NCI-H82 treated with DMSO at 0.1 percent for 48 hours (cell line): ENCODE data around the gene RBM7.
A peak's percentile ranks its signal among the peaks of the same experiment; 100 is the strongest.

Source experiments
- DNase-seq: peaks from one replicate; lab custom pipeline; 2025; ENCODE audit not compliant: unreplicated experiment; lab: John Stamatoyannopoulos, UW

Gene RBM7, protein sequence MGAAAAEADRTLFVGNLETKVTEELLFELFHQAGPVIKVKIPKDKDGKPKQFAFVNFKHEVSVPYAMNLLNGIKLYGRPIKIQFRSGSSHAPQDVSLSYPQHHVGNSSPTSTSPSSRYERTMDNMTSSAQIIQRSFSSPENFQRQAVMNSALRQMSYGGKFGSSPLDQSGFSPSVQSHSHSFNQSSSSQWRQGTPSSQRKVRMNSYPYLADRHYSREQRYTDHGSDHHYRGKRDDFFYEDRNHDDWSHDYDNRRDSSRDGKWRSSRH

DNA sequence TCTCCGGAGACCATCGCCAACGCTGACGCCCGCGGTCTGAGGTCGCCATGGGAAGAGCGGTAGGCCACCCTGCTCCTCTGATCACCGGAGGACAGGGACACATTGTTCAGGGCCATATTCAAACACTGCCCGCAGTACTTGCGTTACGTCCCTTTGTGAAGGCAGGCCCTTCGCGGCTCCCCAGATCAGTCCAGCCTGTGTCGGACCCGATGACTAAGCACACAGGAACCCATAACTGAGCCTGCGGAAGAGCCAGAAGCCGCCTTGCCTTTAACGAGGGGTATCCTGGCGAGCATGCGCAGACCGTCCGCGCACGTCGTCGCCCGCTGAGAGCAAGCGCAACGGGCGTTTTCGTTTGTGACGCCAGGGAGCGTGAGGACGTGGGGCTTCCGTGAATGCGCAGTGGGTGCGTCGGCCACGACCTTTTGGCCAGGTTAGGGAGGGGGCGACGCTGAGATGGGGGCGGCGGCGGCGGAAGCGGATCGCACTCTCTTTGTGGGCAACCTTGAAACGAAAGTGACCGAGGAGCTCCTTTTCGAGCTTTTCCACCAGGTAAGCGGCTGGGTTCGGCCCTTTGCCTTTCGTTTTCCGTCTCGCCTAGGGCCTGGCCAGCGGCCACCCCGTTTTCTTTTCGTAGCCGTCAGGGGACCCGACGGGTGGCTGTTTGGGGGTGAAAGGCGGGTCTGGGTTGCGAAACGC is at the start of gene RBM7, which contains the start of gene C11orf71:
RBM7 (plus strand) TSS at position 451 of the 699 bp plus-strand sequence; CDS start at position 457, 6 bp downstream.
C11orf71 (minus strand) TSS at position 296 of the 699 bp plus-strand sequence; CDS start at position 116, 180 bp downstream.
- DNase-seq: peak; percentile 76

DNA sequence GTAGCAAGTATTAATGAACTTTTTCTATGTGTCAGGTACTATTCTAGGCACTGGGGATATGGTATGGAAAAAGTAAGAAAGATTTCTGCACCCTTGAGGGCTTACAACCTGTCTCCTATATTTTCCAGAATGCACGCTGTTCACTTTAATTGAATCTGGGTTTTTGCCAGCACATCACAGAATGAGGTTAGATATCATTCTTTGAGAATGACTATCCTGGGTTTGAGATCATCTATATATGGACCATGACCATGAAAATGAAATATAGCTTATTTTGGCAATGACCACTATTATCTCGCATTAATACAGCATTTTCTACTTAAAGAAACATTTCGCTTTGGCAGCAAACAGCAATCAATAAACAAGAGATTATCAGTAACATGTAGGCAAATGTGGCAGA is 47.0 kb upstream of the RBM7 start:
- no peak for DNase-seq

DNA sequence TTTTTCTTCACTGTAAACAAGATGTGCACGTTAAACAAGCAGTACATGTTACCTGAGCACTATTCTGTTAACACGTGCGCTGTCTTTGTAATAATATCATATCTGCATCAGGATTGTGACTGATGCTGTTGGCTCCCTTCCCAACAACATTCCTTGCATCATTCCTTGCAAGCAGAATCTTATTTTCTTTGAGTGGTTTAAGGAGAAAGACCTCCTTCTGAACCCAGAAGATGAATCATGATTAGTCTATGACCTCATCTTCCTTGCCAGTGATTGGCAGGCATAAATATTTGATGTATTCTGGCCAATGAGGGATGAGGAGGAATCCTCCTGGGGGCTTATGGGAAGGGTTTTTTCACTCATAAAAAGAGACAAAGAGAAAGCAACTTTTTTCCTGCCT is 46.4 kb upstream of the RBM7 start:
- DNase-seq: no peak

DNA sequence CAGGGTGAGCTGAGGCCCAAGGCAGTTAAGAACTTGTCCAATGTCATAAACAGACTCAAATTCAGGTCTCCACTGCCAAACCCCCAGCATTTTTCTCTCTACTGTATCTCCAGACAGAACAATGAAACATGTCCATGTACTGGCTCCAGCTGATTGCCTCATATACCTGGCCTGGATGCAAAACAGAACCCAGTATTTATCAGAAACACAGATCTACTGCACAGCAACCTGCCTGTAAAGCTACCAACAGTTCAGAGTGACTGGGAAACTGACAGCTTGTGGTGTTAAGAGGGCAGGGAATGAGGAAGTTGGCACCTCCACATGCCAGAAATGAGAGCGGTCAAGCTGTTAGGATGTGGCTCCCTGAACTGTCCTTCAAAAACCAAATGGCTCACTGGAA is 41.8 kb upstream of the RBM7 start:
- DNase-seq: no peak

DNA sequence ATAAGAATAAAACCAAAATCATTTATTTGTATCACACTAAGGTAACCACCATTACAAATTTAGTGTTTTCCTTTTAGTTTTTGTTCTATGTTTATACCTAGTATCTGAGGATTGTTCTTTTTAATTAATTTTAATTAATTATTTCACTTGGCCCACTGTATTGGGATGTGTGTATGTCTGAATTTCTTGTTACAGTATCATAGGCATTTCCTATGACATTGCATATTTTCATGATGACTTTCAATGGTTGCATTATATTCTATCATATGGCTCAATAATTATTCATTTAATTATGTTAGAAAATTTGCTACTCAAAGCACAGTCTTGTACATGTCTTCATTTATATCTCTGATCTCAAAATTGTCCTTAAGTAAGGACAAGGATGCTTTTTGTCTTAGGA is 41.1 kb upstream of the RBM7 start:
- no peak for DNase-seq

DNA sequence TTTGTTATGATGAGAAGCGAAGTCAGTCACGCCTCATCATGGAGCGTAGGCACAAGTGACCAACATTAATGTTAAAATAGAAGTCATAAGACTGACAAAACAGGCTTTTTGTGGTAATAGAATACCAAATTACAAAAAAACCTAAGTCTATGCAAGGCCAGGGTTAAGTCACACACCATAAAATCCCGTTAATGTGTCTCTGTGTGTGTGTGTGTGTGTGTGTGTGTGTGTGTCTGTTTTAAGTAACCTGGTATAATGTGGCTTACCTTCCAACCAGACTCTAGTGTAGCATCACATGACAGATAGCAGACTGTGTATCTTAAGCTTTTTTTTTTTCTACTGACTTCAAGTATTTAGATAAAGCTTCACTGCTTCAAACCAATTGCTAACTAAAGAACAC is 38.1 kb upstream of the RBM7 start:
- no peak for DNase-seq

DNA sequence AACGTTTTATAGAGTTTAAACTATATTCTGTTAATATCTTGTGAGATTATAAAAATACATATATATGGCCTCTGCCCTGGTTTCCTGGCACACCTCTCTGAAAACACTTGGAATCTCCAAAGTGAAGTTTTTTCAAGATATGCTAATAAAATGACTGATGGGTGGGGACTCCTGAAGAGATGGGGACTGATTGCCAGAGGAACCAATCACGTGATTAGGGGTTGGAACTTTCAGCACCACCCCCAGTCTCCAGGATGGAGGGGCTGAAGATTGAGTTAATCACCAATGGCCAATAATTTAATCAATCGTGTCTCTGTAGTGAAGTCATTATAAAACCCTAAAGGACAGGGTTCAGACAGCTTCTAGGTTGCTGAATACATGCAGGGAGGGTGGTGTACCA is 37.5 kb upstream of the RBM7 start:
- no peak for DNase-seq

DNA sequence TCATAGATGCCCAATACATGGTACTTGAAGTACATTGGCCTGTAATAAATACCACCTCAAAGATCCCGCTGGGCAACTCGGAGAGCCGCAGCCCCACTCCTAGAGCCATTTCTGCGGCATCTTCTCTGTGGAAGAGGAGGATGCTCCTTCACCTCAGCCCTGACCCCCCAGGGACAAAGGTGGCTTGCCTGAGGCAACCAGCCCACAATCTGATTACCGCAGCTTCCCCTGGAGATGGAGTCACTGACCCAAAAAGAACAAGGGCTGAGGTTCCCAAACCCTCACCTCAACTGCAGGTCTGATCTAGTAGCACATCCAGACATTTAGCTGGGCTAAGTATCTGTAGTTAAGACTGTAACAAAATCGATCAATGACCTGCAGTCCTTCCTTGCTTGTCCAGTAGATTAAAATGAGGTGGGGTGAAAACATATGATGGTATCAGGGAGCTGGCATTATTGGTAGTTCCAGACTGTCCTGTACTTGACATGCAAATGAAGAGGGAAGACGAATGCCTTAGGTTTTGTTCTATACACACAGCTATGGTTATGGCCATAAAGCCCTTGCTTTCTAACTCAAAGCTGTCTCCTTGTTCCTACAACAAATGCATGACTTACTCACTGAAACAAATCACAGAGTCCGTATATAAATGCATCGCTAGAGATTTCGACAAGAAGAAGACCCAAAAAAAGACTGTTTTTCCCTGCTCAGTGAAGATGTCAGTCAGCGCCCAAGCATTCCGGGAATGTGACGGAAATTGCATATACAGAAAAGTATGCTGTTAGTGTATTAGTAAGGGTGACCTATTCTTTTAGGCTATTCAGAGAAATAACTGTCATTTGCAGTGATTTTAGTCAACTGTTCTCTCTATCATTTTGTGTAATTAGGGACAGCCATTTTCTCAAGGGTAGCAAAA is 33.9 kb upstream of the RBM7 start:
- no peak for DNase-seq

DNA sequence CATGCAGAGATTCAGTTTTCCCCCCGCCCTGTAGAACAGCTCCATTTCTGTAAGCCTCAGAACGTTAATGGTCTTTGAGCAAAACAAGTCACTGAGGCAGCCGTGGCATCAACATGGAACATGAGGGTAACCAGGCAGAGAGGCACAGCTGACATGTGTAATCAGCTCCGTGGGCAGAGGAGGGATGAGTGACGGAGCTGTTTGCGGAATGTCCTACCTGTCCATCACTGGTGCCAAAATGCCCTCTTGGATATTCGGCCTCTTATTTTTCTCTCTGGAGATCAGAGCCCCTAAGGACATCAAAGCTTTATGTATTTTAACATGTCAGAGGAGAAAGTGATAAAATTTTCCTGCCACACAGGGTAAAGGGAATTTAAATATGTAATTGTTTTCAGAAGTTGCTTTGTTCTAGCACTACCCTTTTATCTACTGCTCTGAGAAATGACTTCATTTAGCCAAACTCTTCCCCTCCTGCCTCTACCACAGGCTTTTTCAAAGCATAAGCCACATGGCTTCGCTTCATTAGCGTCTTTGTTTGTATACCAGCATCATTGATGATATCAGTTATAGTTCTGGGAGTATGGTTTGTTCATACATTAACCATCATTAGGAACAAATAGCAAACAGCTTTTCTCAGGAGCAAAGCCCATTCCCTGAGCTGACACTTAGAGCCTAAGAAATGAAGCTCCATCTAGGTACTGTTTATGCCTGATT is 33.1 kb upstream of the RBM7 start:
- DNase-seq: no peak

DNA sequence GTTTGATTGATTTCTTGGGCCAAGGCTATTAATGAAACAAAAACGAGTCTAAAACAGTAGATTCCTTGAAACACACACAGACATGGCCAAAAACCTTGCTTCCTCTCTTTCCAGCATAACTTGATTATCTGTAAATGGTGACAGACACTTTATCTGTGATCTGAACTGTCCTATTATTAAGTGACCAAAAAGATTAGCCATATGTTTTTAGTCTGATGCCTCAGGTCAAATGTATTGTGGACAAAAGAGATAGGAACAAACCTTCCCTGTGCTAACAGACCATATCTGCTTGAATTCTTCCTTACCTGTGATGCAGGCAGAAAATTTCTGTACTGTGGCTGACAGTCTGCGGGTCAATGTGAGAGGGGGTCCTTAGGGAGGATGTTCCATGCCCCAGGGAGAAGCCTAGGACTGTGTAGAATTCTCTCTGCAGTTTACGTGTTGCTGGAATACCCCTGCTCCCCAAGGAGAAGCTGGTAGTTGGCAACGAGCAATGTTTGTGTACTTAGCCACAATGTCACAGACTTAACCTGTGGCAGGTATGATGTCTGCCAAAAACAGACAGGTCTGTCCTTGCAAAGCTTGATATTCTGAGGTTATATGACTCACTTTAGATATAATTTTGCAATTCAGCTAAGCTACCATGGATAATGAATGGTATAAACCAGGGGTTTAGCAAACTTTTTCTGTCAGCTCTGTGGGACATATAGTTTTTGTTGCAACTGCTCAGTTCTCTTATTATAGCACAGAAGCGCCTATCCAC is 31.4 kb upstream of the RBM7 start:
- no peak for DNase-seq

DNA sequence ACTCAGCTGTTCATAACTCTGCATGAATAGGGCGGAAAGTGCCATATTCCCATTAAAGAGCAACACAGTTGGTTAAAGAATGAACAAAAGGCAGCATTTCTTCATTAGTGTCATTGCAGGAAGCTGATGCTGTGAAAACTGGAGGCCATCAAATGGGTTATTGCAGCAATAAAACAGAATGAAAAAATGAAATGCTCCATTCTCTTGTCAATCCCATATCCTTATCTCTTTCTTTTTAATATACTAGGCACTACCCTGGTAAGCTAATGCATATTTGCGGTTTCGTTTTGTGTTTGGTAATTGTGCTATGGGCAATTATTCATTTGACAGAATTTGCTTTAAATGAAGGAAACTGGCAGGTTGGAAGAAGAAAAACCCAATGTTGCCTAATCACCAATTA is 25.4 kb upstream of the RBM7 start:
- DNase-seq: no peak

DNA sequence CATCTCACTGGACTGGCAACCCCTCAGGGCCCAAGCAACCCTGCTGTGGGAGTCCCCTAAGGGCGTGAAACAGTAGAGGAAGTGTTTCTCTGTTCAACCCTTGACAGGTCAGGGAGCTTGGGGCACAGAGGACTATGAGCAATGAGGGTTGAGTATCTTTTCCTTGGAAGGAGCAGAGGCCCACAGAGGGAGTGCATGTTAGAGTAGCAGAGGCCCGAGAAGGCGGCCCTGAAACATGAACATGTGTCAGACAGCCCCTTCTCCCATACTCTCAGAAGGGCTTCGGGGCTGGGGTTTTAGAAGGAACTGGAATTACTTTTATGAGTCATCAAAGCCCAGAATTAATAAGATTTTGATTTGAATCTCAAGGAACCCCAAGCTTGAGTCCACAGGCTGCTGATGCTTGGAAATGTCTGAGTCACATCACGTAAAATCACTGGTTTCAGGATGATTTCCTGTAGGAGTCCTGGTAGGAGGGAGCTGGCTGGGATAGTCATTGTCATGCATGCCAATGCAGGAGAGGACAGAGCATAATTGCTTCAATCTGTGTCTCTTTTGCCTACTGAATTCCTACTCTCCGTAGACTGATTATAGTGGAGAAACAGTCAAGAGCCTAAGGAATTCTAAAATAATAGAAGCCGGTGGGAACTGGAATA is 22.7 kb upstream of the RBM7 start:
- no peak for DNase-seq

DNA sequence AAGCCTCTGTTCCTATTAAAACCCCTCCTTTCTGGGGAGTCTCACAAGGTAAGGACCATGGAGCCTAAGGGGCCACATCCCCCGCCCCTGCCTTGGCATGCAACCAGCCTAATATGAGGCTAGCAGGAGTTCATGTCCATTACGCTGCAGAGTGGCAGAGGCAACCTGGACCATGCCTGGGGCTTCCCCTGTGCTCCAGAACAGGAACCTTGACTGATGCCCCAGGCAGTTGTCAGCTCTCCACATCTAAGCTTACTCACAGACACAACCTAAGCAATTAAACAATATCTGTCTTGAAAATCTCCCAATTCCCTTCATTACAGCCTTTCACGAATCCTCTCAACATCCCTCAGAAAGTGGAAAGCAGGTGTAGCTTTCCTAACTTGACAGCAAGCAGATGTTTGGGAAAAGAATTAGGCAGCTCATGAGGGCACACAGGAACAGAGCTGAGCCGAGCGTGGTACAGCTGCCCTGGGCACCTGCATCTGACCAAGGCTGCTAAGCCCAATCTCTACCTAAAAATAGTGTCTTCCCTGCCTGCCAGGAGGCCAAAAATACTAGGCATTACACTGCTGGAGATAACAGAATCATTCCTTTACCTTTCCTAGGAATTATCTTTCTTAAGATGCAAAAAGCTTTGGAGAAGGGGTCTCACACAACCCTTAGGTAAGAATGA is 20.9 kb upstream of the RBM7 start:
- DNase-seq: no peak

DNA sequence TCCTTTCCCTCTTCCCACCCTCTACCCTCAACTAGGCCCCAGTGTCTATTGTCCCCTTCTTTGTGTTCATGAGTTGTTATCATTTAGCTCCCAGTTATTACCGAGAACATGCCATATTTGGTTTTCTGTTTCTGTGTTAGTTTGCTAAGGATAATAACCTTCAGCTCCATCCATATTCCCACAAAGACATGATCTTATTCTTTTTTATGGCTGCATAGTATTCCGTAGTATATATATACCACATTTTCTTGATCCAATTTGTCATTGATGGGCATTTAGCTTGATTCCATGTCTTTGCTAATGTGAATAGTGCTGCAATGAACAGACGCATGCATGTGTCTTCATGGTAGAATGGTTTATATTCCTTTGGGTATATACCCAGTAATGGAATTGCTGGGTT is 18.0 kb upstream of the RBM7 start:
- DNase-seq: no peak

DNA sequence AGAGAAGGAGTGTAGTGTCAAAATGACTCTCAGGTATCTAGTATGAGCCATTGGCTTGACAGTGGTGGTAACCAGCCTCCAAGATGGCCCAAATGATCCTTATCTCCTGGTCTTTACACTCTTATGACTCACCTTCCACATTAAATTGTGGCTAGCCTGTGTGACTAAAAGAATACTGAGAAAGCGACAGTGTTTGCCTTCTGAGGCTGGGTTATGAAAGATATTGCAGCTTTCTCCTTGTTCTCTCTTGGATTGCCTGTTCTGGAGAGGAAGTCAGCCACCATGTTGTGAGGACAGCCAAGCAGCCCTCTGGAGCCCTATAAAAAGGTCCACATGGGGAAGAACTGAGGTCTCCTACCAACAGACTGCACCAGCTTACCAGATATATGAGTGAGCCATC is 16.0 kb upstream of the RBM7 start:
- DNase-seq: no peak

DNA sequence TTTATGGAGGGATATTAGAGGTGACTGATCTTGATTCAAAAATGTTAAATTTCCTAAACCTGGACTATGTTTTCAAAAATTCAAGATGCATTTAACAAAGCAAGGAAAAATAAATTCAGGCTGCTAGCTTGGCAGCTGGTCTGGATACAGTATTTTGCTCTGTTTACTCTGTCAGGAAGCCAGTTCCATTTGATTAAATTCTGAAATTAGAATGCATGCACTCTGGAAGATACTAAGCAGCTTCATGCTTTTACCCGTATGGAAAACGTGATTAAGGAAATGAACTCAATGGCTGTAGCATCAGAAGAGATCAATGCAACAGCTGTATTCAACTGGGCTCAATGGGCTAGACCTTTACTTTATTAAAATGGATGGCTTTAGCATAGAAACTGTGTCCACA is 14.3 kb upstream of the RBM7 start:
- DNase-seq: no peak

DNA sequence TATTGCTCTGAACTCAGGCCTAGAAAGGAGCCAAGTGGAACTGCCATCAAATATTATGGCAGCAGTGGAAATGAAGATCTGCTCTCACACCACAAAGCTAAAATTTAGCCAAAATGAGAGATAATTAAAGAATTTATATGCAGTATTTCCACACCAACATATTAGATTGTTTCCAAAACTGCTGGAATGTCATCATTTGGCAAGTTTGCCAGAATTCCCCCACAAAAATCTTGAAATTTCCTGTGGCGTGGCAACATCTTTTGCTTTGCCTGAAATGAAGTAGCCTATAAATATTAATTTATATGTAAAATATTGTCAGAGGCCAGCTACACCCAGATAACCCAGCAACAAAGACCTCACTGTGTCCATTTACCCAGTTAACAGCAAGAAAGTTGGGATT is 13.9 kb upstream of the RBM7 start:
- no peak for DNase-seq

DNA sequence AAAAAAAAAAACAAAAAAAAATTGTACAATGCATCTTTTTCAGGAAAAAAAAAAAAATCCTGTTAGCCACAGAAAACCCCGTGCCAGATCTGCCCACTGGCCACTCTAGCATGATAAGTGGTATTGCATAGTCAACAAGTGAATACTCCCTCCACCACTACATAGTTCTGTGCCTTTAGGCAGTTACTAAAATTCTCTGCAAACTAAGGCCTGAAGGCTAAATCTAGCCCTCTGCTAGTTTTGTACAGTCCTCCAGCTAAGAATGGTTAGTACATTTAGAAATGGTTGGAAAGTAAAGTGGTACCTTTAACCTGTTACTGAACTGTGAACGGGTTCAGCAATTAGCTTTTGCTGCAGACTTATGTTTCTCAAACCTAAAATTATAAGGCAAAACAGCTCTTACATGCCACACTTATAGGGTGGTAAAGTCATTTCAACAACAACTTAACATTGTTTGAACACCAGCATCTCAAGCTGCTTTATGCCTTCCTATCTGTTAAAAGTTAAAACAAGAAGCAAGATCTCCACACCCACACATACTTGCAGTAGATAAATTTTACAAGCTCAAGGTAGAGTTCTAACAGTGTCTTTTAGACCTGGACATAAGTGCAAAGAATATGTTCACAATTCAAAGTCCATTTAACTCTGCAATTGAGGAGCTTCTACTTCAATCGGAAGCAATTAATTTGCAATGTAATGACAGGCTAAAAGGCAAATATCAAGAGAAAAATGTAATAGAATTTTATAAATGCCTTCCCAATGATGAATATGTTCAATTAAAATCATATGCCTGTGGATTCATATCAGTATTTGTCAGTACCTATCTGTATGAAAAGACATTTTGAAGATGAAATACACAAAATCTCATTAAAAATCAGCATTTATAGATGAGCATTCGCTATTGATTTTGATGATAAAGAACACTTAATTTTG is 7.5 kb upstream of the RBM7 start:
- no peak for DNase-seq
